Stimulated activated CD4-positive, alpha-beta T cell treated with anti-CD3 and anti-CD28 coated beads, Interleukin-12 subunit alpha, Interleukin-12 subunit beta, amount 100 ng/mL, for 4 hours (primary cell): ENCODE results near the gene MPHOSPH9.

Source experiments
- DNase-seq: peaks from one replicate; pipeline ENCODE4 v3.0.0-alpha.2; 2020

The MPHOSPH9 gene

DNA sequence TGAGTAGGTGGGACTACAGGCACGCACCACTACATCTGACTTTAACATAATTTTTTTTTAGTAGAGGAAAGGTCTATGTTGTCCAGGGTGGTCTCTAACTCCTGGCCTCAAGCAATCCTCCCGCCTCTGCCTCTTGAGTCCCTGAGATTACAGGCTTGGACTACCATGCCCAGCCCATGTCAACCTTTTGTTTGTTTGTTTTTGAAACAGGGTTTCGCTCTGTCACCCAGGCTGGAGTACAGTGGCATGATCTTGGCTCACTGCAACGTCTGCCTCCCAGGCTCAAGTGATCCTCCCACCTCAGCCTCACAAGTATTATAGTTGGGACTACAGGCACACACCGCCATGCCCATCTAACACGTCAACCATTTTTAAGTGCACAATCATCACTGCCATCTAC is 111.3 kb downstream of the MPHOSPH9 start:
- DNase-seq, result no peak

DNA sequence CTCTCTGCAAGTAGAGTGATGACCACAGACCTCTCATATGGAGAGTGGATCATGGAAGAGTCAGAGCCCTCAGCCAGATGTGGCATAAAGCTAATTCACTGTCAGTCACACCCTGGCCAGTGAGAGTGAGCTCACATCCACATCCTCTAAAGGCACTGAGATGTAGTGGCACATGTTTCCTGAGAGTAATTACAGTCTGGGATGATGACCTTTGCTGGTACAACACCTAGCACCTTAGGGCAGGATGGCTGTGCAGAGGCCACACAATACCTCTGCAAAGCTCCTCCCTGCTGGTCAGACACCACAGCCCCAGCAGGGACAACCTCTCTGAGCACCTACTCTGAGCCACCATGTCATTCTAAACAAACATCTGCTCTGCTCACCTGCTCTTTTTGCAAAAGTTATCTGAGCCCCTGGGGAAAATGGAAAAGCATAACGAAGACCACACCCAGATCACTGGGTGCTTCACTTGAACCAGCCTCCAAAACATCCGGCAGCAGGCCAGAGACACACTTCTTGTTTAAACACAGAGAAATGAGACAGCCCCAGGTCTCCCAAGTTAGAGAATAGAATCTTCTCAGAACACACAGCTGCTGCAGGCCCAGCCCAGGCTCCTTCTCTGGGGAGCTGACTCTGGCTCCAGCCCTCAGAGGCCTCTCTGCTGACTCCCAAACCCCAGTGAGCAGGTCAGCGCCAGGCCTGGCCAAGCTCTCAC is 112.3 kb downstream of the MPHOSPH9 start:
- no peak for DNase-seq

DNA sequence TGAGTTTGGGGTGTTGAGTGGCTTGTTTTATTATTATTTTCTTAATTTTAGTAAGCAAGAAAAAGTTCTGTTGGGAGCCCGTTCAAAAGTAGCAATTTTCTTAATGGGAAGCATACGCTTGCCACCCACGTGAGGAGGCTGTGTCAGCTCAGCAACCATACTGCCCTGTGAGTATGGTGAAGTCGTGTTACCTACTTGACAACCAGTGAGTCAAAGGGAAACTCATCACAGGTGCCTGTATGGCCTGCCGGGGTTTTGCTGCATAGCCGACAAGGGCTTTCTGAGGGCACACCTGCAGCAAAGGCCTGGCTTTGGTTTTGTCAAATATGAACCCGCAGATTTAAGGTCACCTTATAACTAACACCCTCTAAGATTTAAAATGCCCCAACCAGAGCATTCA is 113.1 kb downstream of the MPHOSPH9 start:
- peak; percentile 31 for DNase-seq

DNA sequence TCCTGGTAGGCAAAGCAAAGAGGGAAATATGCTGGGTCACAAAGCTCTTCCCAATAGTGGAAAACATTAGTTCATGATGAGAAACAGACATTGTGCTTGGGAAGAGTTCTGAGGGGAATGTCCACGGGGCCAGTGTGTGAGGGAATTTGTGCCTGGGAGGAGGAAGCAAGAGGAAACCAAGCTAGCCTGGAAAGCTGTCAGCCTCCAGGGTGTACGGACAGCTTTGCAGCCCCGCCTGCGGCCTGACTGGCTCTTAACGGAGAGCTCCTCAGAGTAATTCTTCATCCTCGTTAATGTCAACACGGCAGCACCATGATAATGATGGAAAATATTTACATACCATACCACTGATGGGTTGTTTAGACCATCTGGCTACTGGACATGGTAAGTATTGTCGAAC is 114.4 kb downstream of the MPHOSPH9 start:
- no peak for DNase-seq

DNA sequence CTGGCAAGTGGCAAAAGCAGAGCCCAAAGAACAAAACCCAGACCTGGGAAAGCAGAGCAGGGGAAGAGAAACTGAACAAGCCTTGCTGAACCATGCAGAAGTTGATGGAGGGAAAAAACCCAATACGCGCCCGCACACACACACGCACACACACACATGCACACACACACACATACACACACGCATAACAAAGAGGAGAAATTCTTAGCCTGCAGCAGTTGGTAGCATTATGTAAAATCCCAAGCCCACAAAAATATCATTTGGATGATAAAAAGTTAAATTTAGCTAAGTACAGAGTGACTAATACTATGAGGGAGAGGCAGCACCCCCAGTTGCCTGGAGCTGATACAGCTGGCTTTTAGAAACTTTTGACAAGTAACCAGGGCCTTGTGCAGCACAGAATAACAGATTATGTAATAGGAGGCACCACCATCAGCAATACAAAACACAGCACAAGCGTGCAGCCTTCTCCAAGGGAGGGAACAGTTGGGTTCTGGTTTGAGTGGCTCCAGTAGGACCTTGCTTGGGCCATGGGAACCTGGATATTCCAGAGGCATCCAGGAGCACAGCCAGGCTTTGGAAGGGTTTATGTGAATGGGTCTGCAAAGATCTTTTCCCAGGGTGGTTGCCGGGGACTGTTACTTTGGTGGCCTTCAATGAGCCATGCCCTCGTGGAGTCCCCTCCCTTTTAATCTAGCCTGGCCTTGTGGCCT is 117.4 kb downstream of the MPHOSPH9 start:
- no peak for DNase-seq

DNA sequence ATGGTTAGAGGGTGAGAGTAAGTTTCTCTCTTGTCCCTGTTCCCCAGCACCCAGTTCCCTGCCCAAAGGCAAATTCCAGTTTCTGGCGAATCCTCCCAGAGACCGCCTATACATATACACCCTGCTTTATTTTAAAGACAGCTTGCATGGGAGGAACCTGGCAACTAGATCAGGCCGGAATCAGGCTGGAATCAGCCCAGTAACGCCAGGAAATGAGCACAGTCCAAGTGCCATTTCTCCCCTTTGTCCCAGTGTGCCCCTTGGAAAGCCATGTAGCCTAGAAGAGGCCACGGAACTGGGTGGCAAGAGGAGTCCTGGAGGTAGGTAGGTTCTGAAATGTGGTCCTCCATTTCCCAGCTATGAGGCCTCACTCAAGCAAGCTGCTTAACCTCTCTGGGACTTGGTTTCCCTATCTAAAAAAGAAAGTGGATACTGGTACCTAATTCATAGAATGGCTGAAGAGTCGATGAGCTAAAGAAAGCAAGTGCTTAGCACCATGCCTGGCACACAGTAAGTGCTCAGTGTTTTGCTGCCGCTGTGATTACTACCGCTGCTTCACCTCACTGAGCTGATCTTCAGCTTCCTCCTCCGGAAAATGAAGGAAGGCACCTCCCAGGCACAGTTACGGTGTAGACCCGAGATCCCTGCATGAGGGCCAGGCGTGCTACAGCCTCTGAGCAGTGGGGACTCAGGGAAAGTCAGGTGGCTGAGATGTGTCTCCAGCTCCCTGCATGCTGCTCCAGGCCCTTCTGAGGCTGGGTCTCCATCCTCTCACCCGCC is 118.4 kb downstream of the MPHOSPH9 start:
- no peak for DNase-seq

DNA sequence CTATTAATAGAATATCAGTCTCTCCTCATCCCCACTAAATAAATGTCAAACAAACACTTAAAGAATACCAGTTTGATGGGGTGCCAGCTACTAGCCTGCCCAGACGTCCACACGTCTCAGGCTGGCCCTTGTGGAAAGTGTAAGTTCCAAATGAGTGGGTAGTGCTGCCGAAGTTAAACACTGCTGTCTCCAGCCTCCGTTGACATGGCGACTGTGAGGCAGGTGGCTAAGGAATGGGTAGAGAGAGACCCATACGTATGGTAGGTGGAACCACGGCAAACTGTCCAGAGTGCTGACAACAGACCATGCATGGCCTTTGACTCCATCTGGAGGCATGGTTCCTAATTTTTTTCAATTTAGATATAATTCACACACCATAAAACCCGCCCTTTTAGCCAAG is 119.9 kb downstream of the MPHOSPH9 start:
- no peak for DNase-seq

DNA sequence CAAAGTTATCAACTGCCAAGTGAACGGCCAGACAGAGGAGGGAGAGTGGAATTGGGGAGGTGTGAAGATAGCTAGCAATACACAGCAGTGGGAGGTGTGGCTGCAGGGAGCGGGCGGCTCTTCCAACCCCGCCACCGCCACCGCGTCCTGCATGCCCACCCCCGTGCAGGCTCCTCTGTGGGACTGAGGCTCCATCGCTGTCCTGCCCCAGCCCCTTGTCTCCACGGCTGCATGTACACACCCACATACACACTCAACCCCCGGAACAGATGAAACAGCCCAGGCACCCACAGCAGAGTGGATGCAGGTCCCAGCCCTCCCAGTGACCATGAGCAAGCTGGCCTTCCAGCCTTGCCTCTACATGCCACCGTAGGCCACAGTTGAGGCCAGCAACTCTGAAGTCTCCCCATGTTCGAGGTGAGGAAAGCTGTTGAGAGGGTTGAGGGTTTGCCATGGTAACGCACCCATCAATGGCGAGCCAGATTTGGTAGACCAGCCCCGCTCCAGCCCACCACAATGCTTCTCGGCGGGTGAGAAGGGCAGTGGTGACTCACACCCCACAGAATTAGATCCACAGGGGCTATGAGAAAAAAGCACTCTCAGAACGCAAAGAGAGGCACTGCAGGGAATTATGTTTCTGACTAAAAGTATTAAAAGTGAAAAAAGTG is 121.3 kb downstream of the MPHOSPH9 start:
- no peak for DNase-seq

DNA sequence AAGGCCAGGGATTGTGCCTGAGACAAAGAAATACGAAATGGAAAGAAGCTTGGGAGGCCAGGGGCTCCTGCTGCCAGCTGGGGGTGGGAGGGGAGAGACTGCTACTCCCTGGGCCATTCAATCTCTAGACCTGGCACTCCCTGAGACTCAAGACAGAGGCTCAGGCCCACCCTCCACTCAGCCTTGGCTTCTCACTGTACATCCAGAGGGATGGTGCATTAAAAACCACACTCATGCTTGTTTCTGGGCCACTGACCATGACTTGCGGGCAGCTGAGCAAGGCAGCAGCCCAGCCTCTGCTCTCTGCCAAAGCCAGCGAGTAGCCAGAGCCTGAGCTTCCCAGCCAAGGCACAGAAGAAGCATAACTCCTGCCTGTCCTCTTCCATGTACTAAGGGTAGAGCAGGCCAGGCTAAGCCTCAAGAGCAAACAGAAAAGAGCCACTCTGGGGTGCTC is 123.6 kb downstream of the MPHOSPH9 start:
- DNase-seq, result no peak

DNA sequence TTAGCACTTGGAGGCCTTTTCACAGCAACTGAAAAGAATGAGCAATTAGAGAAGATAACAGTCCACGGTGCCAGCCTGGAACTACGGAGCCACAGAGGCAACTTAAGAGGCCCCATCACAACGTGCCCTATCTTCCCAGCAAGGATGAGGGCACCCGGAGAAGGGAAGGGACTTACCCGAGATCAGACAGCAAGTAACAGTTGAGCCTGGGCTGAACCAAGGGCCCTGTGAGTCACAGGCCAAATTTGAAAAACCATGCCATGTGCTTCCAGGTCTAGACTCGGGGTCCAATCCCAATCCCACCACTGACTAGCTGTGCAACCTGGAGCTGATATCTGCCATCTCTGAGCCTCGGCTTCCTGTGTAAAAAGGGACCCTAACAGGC is 124.3 kb downstream of the MPHOSPH9 start:
- DNase-seq, result no peak

DNA sequence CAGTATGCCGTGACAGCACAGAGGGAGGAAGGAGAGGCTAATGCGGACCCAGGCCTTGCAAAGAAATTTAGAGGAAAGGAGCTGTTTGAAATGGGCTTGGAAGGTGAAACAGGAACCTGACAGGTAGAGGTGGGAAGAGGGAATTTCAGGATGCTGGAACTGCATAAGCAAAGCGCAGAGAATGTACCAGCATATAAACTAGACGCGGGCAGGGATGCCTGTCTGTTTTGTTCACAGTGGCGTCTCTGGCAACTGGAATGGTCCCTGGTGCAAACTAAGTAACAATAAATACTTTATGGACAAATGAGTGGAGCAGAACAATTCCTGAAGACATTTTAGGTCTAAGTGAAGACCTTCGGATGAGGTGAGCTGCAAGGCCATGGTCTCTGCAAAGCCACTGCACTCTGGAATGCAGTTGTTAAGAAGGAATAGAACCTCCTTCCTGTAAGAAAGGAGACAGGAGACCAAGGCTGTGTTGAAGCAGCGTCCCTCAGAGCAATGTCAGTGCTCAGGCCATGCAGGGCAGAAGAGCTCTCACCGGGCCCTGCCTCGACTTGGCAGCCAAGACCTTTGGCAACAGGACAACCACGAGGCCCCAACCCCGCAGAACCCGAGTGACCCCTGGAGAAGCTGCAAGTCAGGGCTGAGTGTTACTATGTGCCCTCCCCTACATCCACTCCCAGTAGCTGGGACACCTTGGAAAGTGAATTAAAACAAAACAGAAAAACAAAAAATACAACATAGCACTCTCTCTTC is 124.8 kb downstream of the MPHOSPH9 start:
- DNase-seq, result no peak

DNA sequence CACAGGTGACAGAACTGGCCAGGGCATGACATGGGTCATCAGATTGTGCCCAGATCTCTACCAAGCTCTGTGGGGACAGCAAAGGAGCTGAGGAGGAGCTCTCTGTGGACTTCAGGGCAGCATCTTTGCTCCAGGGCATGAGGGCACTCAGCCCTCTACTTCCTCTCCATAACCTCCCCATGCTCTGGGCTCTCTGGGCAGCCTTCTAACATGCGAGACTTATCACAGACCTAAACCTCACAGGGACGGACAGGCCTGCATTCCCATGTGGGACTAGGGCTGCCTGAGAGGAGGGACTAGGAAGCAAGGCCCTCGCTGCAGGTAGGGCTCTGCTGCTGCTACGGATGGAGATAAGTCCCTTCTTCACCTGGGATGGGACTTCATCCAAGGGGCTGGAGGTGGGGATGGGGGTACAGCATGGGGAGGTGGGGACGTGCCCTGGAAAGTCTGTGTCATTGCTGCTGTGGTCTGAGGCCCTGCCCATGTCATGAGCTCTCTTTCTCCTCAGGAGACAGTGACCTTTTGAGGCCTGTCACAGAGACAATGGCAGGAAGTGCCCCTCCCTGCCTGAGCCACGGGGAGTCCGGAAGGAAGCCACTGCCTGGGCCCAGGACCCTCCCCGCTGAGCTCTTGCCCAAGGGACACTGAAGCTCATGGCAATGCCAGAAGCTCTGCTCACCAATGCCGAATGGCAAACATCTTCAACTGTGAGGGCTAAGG is 126.1 kb downstream of the MPHOSPH9 start:
- peak; percentile 24 for DNase-seq

DNA sequence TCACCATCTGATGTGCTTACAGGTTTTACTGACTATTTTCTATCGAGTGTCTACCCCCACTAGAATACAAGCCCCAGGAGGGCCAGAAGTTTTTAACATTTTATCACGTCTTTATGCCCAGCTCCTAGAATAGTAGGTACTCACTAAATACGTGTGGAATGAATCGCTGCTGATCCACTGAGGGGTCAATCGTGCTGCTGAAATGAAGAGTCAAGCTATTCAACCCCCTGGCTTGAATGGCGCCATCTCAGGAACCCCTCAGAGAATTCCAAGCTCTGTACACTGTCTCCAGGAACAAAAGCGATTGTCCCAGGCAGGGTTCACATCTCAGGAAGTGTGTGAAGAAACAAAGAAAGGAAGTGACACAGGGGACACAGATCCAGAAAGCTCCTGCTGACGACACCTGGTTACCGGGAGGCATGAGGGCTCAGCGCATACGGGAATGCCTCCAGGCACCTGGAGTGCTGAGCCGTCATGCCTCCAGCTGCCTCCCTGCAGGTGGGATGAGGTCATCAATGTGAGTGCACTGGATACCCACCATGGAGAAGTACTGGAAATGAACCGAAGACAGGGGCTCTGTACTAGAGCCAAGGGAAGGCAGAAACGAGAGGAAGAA is 127.6 kb downstream of the MPHOSPH9 start:
- DNase-seq, result no peak

DNA sequence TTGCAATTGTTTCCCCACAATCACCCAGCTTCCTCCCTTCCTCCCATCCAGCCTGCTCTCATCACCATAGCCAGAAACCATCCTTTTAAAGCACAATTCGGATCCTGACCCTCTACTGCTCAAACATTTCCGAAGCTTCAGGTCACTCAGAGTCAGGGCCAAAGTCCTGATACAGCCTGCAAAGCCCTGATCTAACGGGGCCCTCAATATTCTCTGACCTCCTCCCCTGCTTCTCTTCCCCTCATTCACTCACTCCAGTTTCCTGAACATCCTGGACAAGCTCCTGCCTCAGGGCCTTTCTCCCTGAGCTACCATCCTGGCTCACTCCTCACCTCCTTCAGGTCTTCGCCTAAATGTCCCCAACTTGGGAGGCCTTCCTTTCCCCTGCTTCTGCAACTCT is 128.1 kb downstream of the MPHOSPH9 start:
- DNase-seq, result no peak
